ENCODE measurements around the gene TOR1B.

DNA sequence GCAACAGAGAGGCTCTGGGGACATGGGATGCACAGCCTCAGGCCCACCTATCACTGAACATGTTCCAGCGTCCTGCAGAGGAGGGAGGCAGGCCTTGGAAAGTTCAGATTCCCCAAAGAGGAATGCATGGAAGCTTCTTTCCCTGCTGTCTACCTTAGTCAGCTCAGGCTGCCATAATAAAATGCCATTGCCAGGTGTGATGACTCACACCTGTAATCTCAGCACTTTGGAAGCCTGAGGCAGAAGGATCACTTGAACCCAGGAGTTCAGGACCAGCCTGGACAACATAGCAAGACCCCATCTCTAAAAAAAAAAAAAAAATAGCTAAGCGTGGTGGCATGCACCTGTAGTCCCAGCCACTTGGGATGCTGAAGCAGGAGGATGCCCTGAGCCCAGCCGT is 24.5 kb upstream of the TOR1B start:
- TF ChIP-seq, protein P1, sequence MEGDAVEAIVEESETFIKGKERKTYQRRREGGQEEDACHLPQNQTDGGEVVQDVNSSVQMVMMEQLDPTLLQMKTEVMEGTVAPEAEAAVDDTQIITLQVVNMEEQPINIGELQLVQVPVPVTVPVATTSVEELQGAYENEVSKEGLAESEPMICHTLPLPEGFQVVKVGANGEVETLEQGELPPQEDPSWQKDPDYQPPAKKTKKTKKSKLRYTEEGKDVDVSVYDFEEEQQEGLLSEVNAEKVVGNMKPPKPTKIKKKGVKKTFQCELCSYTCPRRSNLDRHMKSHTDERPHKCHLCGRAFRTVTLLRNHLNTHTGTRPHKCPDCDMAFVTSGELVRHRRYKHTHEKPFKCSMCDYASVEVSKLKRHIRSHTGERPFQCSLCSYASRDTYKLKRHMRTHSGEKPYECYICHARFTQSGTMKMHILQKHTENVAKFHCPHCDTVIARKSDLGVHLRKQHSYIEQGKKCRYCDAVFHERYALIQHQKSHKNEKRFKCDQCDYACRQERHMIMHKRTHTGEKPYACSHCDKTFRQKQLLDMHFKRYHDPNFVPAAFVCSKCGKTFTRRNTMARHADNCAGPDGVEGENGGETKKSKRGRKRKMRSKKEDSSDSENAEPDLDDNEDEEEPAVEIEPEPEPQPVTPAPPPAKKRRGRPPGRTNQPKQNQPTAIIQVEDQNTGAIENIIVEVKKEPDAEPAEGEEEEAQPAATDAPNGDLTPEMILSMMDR (conservative IDR thresholded peaks at IDR 0.05; ENCODE audit: low read length): no peak
- no peak for TF ChIP-seq EZH2phosphoT487 (IDR thresholded peaks at IDR 0.05; ENCODE audit: borderline replicate concordance, low read depth, low read length)
